HEK293T (cell line): ENCODE data around the gene ADCY9.

ENCODE experiments used
- FOXK2 ChIP-seq: fragments of 450-650 bp; IDR thresholded peaks from 2 replicates; pipeline ENCODE4 v1.6.1; 2016; ENCODE audit warnings: mild to moderate bottlenecking
- FOXM1 ChIP-seq: fragments of 450-650 bp; IDR thresholded peaks from 2 replicates; pipeline ENCODE4 v1.6.1; 2017; ENCODE audit warnings: mild to moderate bottlenecking, borderline replicate concordance
- NFRKB ChIP-seq: fragments of 450-650 bp; IDR thresholded peaks from 2 replicates; pipeline ENCODE4 v1.6.1; 2016; ENCODE audit warnings: mild to moderate bottlenecking, moderate library complexity

- no peak for TF ChIP-seq FOXM1
- TF ChIP-seq FOXK2 = no peak
- TF ChIP-seq NFRKB = no peak
Measured at GRCh38 chr16:4147236-4147635, 31.0 kb upstream of the ADCY9 start.
